ENCODE measurements around the gene KCNMB4.
"Not testable (repeated sequence)": the region's sequence is repeated elsewhere in the genome, so short reads cannot be mapped to it uniquely, and the experiment has no call there.

KCNMB4 gene

GRCh38 chr12:70359458-70360197 is 6.5 kb upstream of the KCNMB4 start:
- Mint-ChIP-seq H3K27me3 (ENCODE audit: low read depth) (peaks cover 25% of the 10 kb centered on the region), H3K36me3 (ENCODE audit: low read depth) (peaks cover 4% of the 10 kb centered on the region), H3K27ac (no peak overlapping the region), H3K4me3 (no peak overlapping the region), H3K9me3 (no peaks in the 10 kb centered on the region), H3K4me1 (ENCODE audit: low read depth) (no peaks in the 10 kb centered on the region)

GRCh38 chr12:70360218-70360617 is 5.9 kb upstream of the KCNMB4 start:
- H3K27ac Mint-ChIP-seq, result no peak overlapping the region
- H3K27me3 Mint-ChIP-seq (ENCODE audit: low read depth), result peaks cover 31% of the 10 kb centered on the region
- H3K4me3 Mint-ChIP-seq, result no peak overlapping the region
- no peaks in the 10 kb centered on the region for H3K9me3 Mint-ChIP-seq
- peaks cover 4% of the 10 kb centered on the region for H3K4me1 Mint-ChIP-seq (ENCODE audit: low read depth)
- H3K36me3 Mint-ChIP-seq (ENCODE audit: low read depth), result no peaks in the 10 kb centered on the region

- H3K36me3 Mint-ChIP-seq (ENCODE audit: low read depth), result no peaks in the 10 kb centered on the region
- no peak overlapping the region for H3K27ac Mint-ChIP-seq
- peak overlapping the region; percentile 63 for H3K4me3 Mint-ChIP-seq
- peaks cover 18% of the 10 kb centered on the region for H3K4me1 Mint-ChIP-seq (ENCODE audit: low read depth)
- H3K27me3 Mint-ChIP-seq (ENCODE audit: low read depth), result peaks cover 59% of the 10 kb centered on the region
- H3K9me3 Mint-ChIP-seq, result no peaks in the 10 kb centered on the region
These were observed 1.2 kb upstream of the KCNMB4 start for GRCh38 chr12:70364695-70365397.

GRCh38 chr12:70365398-70365647 is 767 bp upstream of the KCNMB4 start:
- Mint-ChIP-seq H3K27ac (no peak overlapping the region), H3K9me3 (no peaks in the 10 kb centered on the region), H3K27me3 (ENCODE audit: low read depth) (peaks cover 61% of the 10 kb centered on the region), H3K4me1 (ENCODE audit: low read depth) (peaks cover 18% of the 10 kb centered on the region), H3K36me3 (ENCODE audit: low read depth) (no peaks in the 10 kb centered on the region), H3K4me3 (peak overlapping the region; percentile 63)

- no peaks in the 10 kb centered on the region for H3K36me3 Mint-ChIP-seq (ENCODE audit: low read depth)
- H3K27me3 Mint-ChIP-seq (ENCODE audit: low read depth), result peaks cover 59% of the 10 kb centered on the region
- H3K4me3 Mint-ChIP-seq, result peak overlapping the region; percentile 93
- H3K4me1 Mint-ChIP-seq (ENCODE audit: low read depth), result peaks cover 18% of the 10 kb centered on the region
- H3K9me3 Mint-ChIP-seq, result no peaks in the 10 kb centered on the region
- no peak overlapping the region for H3K27ac Mint-ChIP-seq
These were observed 629 bp downstream of the KCNMB4 start for GRCh38 chr12:70366581-70367257.

- Mint-ChIP-seq H3K4me3 (peak overlapping the region; percentile 93), H3K9me3 (no peaks in the 10 kb centered on the region), H3K27ac (no peak overlapping the region), H3K4me1 (ENCODE audit: low read depth) (peaks cover 18% of the 10 kb centered on the region), H3K27me3 (ENCODE audit: low read depth) (peaks cover 55% of the 10 kb centered on the region), H3K36me3 (ENCODE audit: low read depth) (no peaks in the 10 kb centered on the region)
These were observed 1.4 kb downstream of the KCNMB4 start for GRCh38 chr12:70367258-70368141.

- peaks cover 24% of the 10 kb centered on the region for H3K27me3 Mint-ChIP-seq (ENCODE audit: low read depth)
- H3K36me3 Mint-ChIP-seq (ENCODE audit: low read depth), result no peaks in the 10 kb centered on the region
- no peak overlapping the region for H3K4me3 Mint-ChIP-seq
- no peaks in the 10 kb centered on the region for H3K9me3 Mint-ChIP-seq
- no peaks in the 10 kb centered on the region for H3K4me1 Mint-ChIP-seq (ENCODE audit: low read depth)
- H3K27ac Mint-ChIP-seq, result no peak overlapping the region
These were observed 6.8 kb downstream of the KCNMB4 start for GRCh38 chr12:70372881-70373280.

GRCh38 chr12:70379846-70380245 is 13.8 kb downstream of the KCNMB4 start:
- Mint-ChIP-seq H3K4me3 (no peak overlapping the region), H3K36me3 (ENCODE audit: low read depth) (no peaks in the 10 kb centered on the region), H3K4me1 (ENCODE audit: low read depth) (peaks cover 4% of the 10 kb centered on the region), H3K27me3 (ENCODE audit: low read depth) (no peaks in the 10 kb centered on the region), H3K27ac (no peak overlapping the region), H3K9me3 (no peaks in the 10 kb centered on the region)

- H3K4me1 Mint-ChIP-seq (ENCODE audit: low read depth), result peaks cover 4% of the 10 kb centered on the region
These were observed 17.4 kb downstream of the KCNMB4 start for GRCh38 chr12:70383484-70383883.

GRCh38 chr12:70383886-70384285 is 17.8 kb downstream of the KCNMB4 start:
- Mint-ChIP-seq H3K27ac (no peak overlapping the region), H3K4me1 (ENCODE audit: low read depth) (peaks cover 4% of the 10 kb centered on the region), H3K36me3 (ENCODE audit: low read depth) (no peaks in the 10 kb centered on the region), H3K4me3 (no peak overlapping the region), H3K27me3 (ENCODE audit: low read depth) (peaks cover 3% of the 10 kb centered on the region), H3K9me3 (no peaks in the 10 kb centered on the region)

More at GRCh38 chr12:70383484-70383883, 17.4 kb downstream of the KCNMB4 start:
- Mint-ChIP-seq H3K9me3 (no peaks in the 10 kb centered on the region), H3K27me3 (ENCODE audit: low read depth) (peaks cover 3% of the 10 kb centered on the region), H3K27ac (no peak overlapping the region), H3K36me3 (ENCODE audit: low read depth) (no peaks in the 10 kb centered on the region), H3K4me3 (no peak overlapping the region)

GRCh38 chr12:70386771-70387170 is 20.7 kb downstream of the KCNMB4 start:
- H3K36me3 Mint-ChIP-seq (ENCODE audit: low read depth), result no peaks in the 10 kb centered on the region
- no peak overlapping the region for H3K27ac Mint-ChIP-seq
- peaks cover 3% of the 10 kb centered on the region for H3K27me3 Mint-ChIP-seq (ENCODE audit: low read depth)
- no peaks in the 10 kb centered on the region for H3K4me1 Mint-ChIP-seq (ENCODE audit: low read depth)
- H3K4me3 Mint-ChIP-seq, result no peak overlapping the region
- no peaks in the 10 kb centered on the region for H3K9me3 Mint-ChIP-seq

- no peaks in the 10 kb centered on the region for H3K36me3 Mint-ChIP-seq (ENCODE audit: low read depth)
- H3K9me3 Mint-ChIP-seq, result no peaks in the 10 kb centered on the region
- H3K4me3 Mint-ChIP-seq, result no peak overlapping the region
- peaks cover 3% of the 10 kb centered on the region for H3K27me3 Mint-ChIP-seq (ENCODE audit: low read depth)
- no peak overlapping the region for H3K27ac Mint-ChIP-seq
- H3K4me1 Mint-ChIP-seq (ENCODE audit: low read depth), result no peaks in the 10 kb centered on the region
These were observed 23.6 kb downstream of the KCNMB4 start for GRCh38 chr12:70389678-70390077.

GRCh38 chr12:70392631-70393030 is 26.5 kb downstream of the KCNMB4 start:
- not testable (repeated sequence) for H3K4me3 Mint-ChIP-seq; H3K4me1 Mint-ChIP-seq (ENCODE audit: low read depth); H3K36me3 Mint-ChIP-seq (ENCODE audit: low read depth); H3K27me3 Mint-ChIP-seq (ENCODE audit: low read depth); H3K9me3 Mint-ChIP-seq; H3K27ac Mint-ChIP-seq

- H3K4me1 Mint-ChIP-seq (ENCODE audit: low read depth), result no peaks in the 10 kb centered on the region
- no peak overlapping the region for H3K27ac Mint-ChIP-seq
- H3K36me3 Mint-ChIP-seq (ENCODE audit: low read depth), result no peaks in the 10 kb centered on the region
- no peak overlapping the region for H3K4me3 Mint-ChIP-seq
- no peaks in the 10 kb centered on the region for H3K9me3 Mint-ChIP-seq
- H3K27me3 Mint-ChIP-seq (ENCODE audit: low read depth), result no peaks in the 10 kb centered on the region
These were observed 27.9 kb downstream of the KCNMB4 start for GRCh38 chr12:70393787-70394499.
